HG03060 (cell line): ENCODE results near the gene BTF3.

Experiments
- ATAC-seq: cut with Tn5 transposase; IDR thresholded peaks from one replicate; pipeline ENCODE4 v1.9.1; 2021; ENCODE audit warnings: low read depth, moderate number of reproducible peaks; ENCODE audit not compliant: unreplicated experiment

Gene BTF3

GRCh38 chr5:73519531-73520283 lies 21.5 kb downstream of the BTF3 start:
- no peak for ATAC-seq

DNA sequence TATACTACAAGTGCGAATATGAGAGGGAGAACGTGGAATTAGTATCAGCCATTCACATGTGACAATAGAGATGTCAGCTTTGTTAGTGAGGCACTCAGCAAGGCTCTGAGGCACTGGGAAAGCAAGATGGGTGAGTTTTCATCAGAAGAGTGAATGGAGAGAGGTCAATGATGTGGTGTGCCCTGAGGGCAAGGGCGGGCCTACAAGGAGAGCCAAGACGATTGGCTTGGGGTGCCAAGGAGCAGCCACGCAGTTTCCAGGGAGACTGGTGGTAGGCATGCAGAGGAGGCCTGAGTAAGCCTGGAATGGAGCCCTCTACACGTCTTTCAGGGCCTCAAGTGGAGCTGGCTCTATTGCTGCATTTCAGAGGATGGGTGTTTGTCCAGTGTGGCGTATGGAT lies 24.7 kb downstream of the BTF3 start:
- no peak for ATAC-seq

DNA sequence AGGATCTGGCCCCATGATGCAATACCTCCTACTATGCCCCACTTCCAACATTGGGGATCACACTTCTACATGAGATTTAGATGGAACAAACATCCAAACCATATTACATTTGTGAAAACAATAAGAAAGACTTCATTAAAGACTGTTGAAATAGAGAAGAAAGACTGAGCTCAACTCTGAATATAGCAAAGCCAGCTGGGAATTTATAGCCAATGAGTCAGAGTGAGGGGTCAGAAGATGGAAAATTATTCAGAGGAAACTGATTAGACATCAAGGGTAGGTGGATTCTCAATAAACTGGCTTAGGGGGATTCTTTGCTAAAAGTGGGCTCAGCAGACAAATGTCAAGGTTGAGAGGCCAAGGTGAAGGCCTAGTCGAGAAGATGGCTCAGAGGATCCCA lies 25.6 kb downstream of the BTF3 start:
- no peak for ATAC-seq

DNA sequence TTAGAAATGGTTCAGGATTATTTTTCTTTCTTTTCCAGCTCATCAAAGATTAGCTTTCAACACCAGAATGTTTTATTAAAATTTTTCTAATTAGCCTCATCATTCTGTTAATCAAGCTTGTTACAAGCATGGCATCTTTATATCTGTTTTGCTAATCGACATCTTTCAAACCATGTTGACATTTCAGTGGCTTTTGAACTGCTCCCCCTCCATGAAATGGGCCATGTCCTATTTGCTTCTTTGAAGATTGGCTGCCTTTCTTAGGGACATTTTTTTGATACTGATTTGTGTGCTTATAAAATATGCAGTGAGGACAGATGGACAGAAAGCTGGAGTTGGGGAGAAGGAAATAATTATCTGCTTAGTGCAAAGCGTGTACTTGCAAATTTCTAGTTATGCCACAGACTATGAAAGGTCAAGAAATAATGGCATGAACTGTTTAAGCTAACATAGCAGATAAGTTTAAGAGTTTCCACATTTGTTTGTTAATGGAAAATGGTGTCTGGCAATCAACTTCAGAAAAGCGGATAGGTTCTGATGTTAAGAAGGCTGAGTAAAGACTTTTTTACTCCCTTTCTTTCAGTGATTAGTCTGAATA lies 27.5 kb downstream of the BTF3 start:
- no peak for ATAC-seq

DNA sequence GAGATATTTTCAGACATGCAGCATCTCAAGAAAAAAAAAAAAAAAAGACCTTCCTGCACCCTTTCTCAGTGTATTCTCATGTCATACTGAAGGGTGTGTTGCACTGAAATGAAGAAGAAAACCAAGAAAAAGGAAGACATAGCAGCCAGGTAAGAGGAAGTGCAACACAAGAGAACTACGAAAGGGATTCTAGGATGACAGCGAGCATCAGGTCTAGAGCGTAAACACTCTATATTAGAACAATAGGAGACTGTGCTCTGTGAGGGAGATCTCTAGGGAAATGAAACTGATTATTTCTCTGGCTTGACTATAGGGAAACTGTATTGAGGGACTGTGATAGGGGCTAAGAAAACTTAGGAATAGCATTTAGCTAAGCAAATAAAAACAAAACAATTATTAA lies 30.0 kb downstream of the BTF3 start:
- ATAC-seq: no peak

- no peak for ATAC-seq
Measured at GRCh38 chr5:73529081-73529480, 30.8 kb downstream of the BTF3 start.

DNA sequence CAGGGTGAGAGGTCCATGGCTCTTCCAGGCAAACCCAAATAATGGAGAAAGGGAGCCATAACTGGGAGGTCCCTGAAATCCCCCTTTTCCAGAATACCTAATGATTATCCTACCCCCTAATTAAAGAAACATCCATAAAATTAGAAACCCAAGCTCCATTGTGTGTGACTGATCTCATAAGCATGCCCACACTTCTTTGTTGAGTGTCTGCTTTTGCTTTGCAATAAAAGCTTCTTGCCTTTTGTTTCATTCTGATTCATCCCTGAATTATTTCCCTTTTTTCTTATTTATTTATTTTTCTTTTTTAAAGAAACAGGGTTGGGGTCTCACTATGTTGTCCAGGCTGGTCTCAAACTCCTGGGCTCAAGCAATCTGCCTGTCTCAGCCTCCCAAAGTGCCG lies 33.1 kb downstream of the BTF3 start:
- no peak for ATAC-seq

GRCh38 chr5:73532195-73532594 lies 34.0 kb downstream of the BTF3 start:
- ATAC-seq: no peak

DNA sequence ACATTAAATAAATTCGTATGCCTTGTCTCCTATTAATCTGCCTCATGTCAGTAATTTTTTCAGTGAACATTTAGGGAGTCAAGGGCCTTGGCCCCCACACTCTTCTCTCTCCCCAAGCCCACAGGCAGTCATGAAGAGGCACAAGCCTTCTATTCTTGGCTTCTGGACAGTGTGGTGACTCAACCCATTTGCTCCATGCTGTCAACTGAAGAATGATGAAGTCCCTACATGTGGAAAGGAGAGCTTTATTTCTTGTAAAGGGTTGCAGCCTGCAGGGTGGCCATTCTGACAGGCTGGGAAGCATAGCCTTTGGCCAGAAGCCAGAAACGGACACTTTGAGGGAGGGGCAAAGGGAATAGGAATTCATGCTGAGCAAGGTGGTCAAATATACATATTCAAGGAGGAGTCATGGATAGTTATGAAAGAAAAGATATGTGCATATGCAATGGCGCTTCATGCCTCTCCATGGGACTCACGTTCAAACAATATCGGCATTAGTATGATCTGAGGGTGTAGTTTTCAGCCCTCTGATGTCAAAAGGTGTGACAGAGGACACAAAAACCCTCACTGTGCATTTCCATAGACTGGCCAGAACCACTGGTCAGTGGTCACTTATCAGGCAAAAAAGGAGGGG lies 35.9 kb downstream of the BTF3 start:
- no peak for ATAC-seq

- ATAC-seq: no peak
Measured at GRCh38 chr5:73534971-73535370, 36.7 kb downstream of the BTF3 start.

DNA sequence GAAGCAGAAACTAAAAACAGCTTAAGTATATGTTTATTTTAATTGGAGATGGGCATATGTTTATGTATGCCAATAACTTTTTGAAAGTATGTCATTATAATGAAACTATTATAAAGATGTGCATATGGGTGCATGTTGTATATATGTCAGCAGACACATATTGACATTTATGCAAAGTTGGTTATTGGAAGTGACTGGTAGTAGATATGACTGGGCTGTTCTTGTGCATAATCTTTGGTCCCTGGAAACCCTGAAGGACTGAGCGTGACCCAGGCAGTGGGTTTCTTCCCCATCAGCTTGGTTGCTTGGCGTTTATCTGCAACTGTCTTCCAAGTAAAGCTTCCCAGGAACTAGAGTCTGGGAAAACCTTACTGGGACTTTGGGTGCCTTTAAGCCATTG lies 41.5 kb downstream of the BTF3 start:
- ATAC-seq: no peak

DNA sequence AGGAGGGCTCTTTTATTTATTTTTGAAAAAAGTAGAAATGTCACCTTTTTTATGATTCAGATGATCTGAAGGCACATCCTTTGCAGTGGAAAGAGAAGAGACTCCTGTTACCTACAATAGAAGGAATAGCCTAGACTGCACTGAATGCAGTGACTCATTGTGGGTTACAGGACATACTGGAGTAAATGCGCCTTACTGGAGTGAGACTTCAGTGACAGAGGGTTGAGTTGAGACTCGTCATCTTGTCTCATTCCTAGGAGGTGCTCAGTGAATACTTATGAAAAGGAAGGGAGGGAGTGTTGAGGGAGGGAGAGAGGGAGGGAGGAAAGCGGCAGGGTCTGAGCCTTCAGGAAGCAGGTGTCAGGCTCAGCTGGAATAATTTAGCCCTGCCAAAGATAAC lies 42.0 kb downstream of the BTF3 start:
- ATAC-seq: no peak

GRCh38 chr5:73542020-73542419 lies 43.8 kb downstream of the BTF3 start:
- no peak for ATAC-seq

- ATAC-seq: no peak
Measured at GRCh38 chr5:73544429-73545402, 46.5 kb downstream of the BTF3 start.

GRCh38 chr5:73545403-73545779 lies 47.1 kb downstream of the BTF3 start:
- ATAC-seq: no peak

GRCh38 chr5:73550016-73550415 lies 51.8 kb downstream of the BTF3 start:
- no peak for ATAC-seq

- no peak for ATAC-seq
Measured at GRCh38 chr5:73552642-73553041, 54.4 kb downstream of the BTF3 start.
